ENCODE measurements around the gene SYCE3. TPM values are rescaled to one million over a fixed set of nuclear protein-coding genes. Genes with fewer than 3 reads are reported as not detected.

Gene SYCE3
- polyA plus RNA-seq, 3 donors from 2014 or later, result not detected

GRCh38 chr22:50564289-50564688 lies 1.6 kb upstream of the SYCE3 start:
- H3K36me3 Mint-ChIP-seq, result peaks cover 0 to 1% (median 0%) of the 10 kb centered on the region in 3 donors
- H3K4me1 Mint-ChIP-seq, result peaks cover 22 to 26% of the 10 kb centered on the region in 2 donors
- peak overlapping the region in 1 of 6 donors; percentile 40 for H3K27ac Mint-ChIP-seq
- no peak for DNase-seq
- H3K4me3 Mint-ChIP-seq, result peak overlapping the region in 2 of 5 donors; percentile 23 to 29
- no peaks in the 10 kb centered on the region for H3K9me3 Mint-ChIP-seq
- peaks cover 8 to 16% (median 9%) of the 10 kb centered on the region in 3 donors for H3K27me3 Mint-ChIP-seq (ENCODE audit: low read depth in 3 of 3)

- Mint-ChIP-seq H3K36me3 (no peaks in the 10 kb centered on the region), H3K27me3 (ENCODE audit: low read depth in 3 of 3) (peaks cover 8 to 16% (median 9%) of the 10 kb centered on the region in 3 donors), H3K4me1 (peaks cover 22 to 26% of the 10 kb centered on the region in 2 donors), H3K4me3 (peak overlapping the region; percentile 92 to 97 (median 94)), H3K9me3 (no peaks in the 10 kb centered on the region), H3K27ac (peak overlapping the region; percentile 15 to 94 (median 90))
- no peak for DNase-seq
Observed at GRCh38 chr22:50563413-50564160, 868 bp upstream of the SYCE3 start.

- H3K4me1 Mint-ChIP-seq, result peaks cover 22 to 26% of the 10 kb centered on the region in 2 donors
- H3K9me3 Mint-ChIP-seq, result no peaks in the 10 kb centered on the region
- peak overlapping the region; percentile 89 to 99 (median 96) for H3K27ac Mint-ChIP-seq
- no peaks in the 10 kb centered on the region for H3K36me3 Mint-ChIP-seq
- H3K27me3 Mint-ChIP-seq (ENCODE audit: low read depth in 3 of 3), result peaks cover 8 to 18% (median 9%) of the 10 kb centered on the region in 3 donors
- peak; percentile 60 to 68 (median 67) for DNase-seq
- H3K4me3 Mint-ChIP-seq, result peak overlapping the region; percentile 72 to 93 (median 84)
Observed at GRCh38 chr22:50561401-50562358, 1.0 kb downstream of the SYCE3 start.

- peak overlapping the region in 2 of 6 donors; percentile 96 to 99 for H3K27ac Mint-ChIP-seq
- peaks cover 22 to 26% of the 10 kb centered on the region in 2 donors for H3K4me1 Mint-ChIP-seq
- no peaks in the 10 kb centered on the region for H3K9me3 Mint-ChIP-seq
- H3K27me3 Mint-ChIP-seq (ENCODE audit: low read depth in 3 of 3), result peaks cover 8 to 17% (median 9%) of the 10 kb centered on the region in 3 donors
- no peaks in the 10 kb centered on the region for H3K36me3 Mint-ChIP-seq
- H3K4me3 Mint-ChIP-seq, result no peak overlapping the region
- no peak for DNase-seq
Observed at GRCh38 chr22:50560034-50560433, 2.7 kb downstream of the SYCE3 start.

- DNase-seq, result no peak
- no peak overlapping the region for H3K27ac Mint-ChIP-seq
- peaks cover 11 to 12% of the 10 kb centered on the region in 2 donors for H3K4me1 Mint-ChIP-seq
- no peaks in the 10 kb centered on the region for H3K36me3 Mint-ChIP-seq
- no peak overlapping the region for H3K4me3 Mint-ChIP-seq
- peaks cover 3 to 10% (median 4%) of the 10 kb centered on the region in 3 donors for H3K27me3 Mint-ChIP-seq (ENCODE audit: low read depth in 3 of 3)
- no peaks in the 10 kb centered on the region for H3K9me3 Mint-ChIP-seq
Observed at GRCh38 chr22:50556703-50557102, 6.0 kb downstream of the SYCE3 start.

GRCh38 chr22:50553310-50553709 lies 9.4 kb downstream of the SYCE3 start:
- Mint-ChIP-seq H3K36me3 (no peaks in the 10 kb centered on the region), H3K9me3 (no peaks in the 10 kb centered on the region), H3K4me1 (peaks cover 13 to 20% of the 10 kb centered on the region in 2 donors), H3K27ac (no peak overlapping the region), H3K4me3 (no peak overlapping the region), H3K27me3 (ENCODE audit: low read depth in 3 of 3) (peaks cover 0 to 2% (median 0%) of the 10 kb centered on the region in 3 donors)
- DNase-seq, result no peak

GRCh38 chr22:50551160-50551752 lies 11.5 kb downstream of the SYCE3 start:
- Mint-ChIP-seq H3K27me3 (ENCODE audit: low read depth in 3 of 3) (no peaks in the 10 kb centered on the region), H3K4me1 (peaks cover 13 to 26% of the 10 kb centered on the region in 2 donors), H3K4me3 (peak overlapping the region in 1 of 5 donors; percentile 25), H3K36me3 (no peaks in the 10 kb centered on the region), H3K27ac (no peak overlapping the region), H3K9me3 (no peaks in the 10 kb centered on the region)
- DNase-seq, result no peak

GRCh38 chr22:50550395-50550794 lies 12.3 kb downstream of the SYCE3 start:
- no peaks in the 10 kb centered on the region for H3K9me3 Mint-ChIP-seq
- H3K4me1 Mint-ChIP-seq, result peaks cover 22 to 34% of the 10 kb centered on the region in 2 donors
- peak overlapping the region; percentile 44 to 80 (median 61) for H3K4me3 Mint-ChIP-seq
- H3K27ac Mint-ChIP-seq, result peak overlapping the region in 4 of 6 donors; percentile 28 to 65 (median 39)
- no peak for DNase-seq
- peaks cover 0 to 2% (median 0%) of the 10 kb centered on the region in 3 donors for H3K27me3 Mint-ChIP-seq (ENCODE audit: low read depth in 3 of 3)
- H3K36me3 Mint-ChIP-seq, result no peaks in the 10 kb centered on the region

GRCh38 chr22:50548921-50549790 lies 13.6 kb downstream of the SYCE3 start:
- peak overlapping the region in 5 of 6 donors; percentile 28 to 75 (median 49) for H3K27ac Mint-ChIP-seq
- H3K36me3 Mint-ChIP-seq, result no peaks in the 10 kb centered on the region
- no peaks in the 10 kb centered on the region for H3K9me3 Mint-ChIP-seq
- no peak for DNase-seq
- peak overlapping the region; percentile 61 to 80 (median 76) for H3K4me3 Mint-ChIP-seq
- H3K27me3 Mint-ChIP-seq (ENCODE audit: low read depth in 3 of 3), result peaks cover 0 to 2% (median 2%) of the 10 kb centered on the region in 3 donors
- H3K4me1 Mint-ChIP-seq, result peaks cover 34 to 47% of the 10 kb centered on the region in 2 donors

- Mint-ChIP-seq H3K27me3 (ENCODE audit: low read depth in 3 of 3) (peaks cover 0 to 6% (median 5%) of the 10 kb centered on the region in 3 donors), H3K36me3 (no peaks in the 10 kb centered on the region), H3K4me1 (peaks cover 39 to 50% of the 10 kb centered on the region in 2 donors), H3K9me3 (no peaks in the 10 kb centered on the region), H3K27ac (peak overlapping the region; percentile 53 to 80 (median 74)), H3K4me3 (peak overlapping the region; percentile 39 to 68 (median 62))
- DNase-seq, result peak; percentile 60 to 71 (median 71)
Observed at GRCh38 chr22:50548040-50548920, 14.4 kb downstream of the SYCE3 start.

GRCh38 chr22:50547263-50547985 lies 15.3 kb downstream of the SYCE3 start:
- peaks cover 0 to 8% (median 5%) of the 10 kb centered on the region in 3 donors for H3K27me3 Mint-ChIP-seq (ENCODE audit: low read depth in 3 of 3)
- peak overlapping the region in 4 of 6 donors; percentile 51 to 71 (median 62) for H3K27ac Mint-ChIP-seq
- no peak for DNase-seq
- H3K36me3 Mint-ChIP-seq, result no peaks in the 10 kb centered on the region
- H3K4me1 Mint-ChIP-seq, result peaks cover 42 to 53% of the 10 kb centered on the region in 2 donors
- H3K9me3 Mint-ChIP-seq, result no peaks in the 10 kb centered on the region
- H3K4me3 Mint-ChIP-seq, result peak overlapping the region in 4 of 5 donors; percentile 29 to 52 (median 42)

All from immature natural killer cell (primary cell).